Prostate gland (tissue), 2 donors: Measurements from ENCODE around the gene PHF21B. TPM values are rescaled to one million over a fixed set of nuclear protein-coding genes. Genes with fewer than 3 reads are reported as not detected.

Experiments used
- DNase-seq: peaks from one replicate; pipeline ENCODE4 v3.0.0-alpha.2; 2019; ENCODE audit warnings: low spot score
- H3K27ac ChIP-seq, 2 donors: fragments of 200-600 bp; sonication (generic); 2 replicates each; pipeline ENCODE4 v1.5.1; 2017 to 2019
- H3K27me3 ChIP-seq: fragments of 200-600 bp; sonication (generic); replicated peaks from 2 replicates; pipeline ENCODE4 v1.5.1; 2019; ENCODE audit not compliant: insufficient read depth
- H3K36me3 ChIP-seq, 2 donors: fragments of 200-600 bp; sonication (generic); 1 replicate in 1 of 2; 2 replicates in 1 of 2; pipeline versions ENCODE4 v1.5.1 to v1.8.1; 2017 to 2019
- H3K4me1 ChIP-seq: fragments of 200-600 bp; sonication (generic); replicated peaks from 2 replicates; pipeline ENCODE4 v1.5.1; 2019
- H3K4me3 ChIP-seq, 2 donors: fragments of 200-600 bp; sonication (generic); 2 replicates each; pipeline ENCODE4 v1.5.1; 2017 to 2019
- H3K9me3 ChIP-seq: fragments of 200-600 bp; sonication (generic); 2 replicates; pipeline ENCODE4 v1.5.1; 2017
- CTCF ChIP-seq, 4 experiments: fragments of 200-600 bp in 2 of 4; fragments of 450-650 bp in 2 of 4; sonication (generic) in 2 of 4; IDR thresholded peaks; 1 replicate in 3 of 4; 2 replicates in 1 of 4; pipeline ENCODE4 v1.5.1; 2016 to 2019; ENCODE audit warnings: antibody characterized with exemption in 4 of 4, mild to moderate bottlenecking in 2 of 4, moderate library complexity in 2 of 4
- POLR2A ChIP-seq: fragments of 450-650 bp; IDR thresholded peaks from one replicate; pipeline ENCODE4 v1.6.1; 2016; ENCODE audit warnings: antibody characterized with exemption, mild to moderate bottlenecking
- POLR2AphosphoS5 ChIP-seq: sonication (generic); formaldehyde crosslinking; IDR thresholded peaks from one replicate; pipeline ENCODE4 v1.6.1; 2017; ENCODE audit warnings: antibody characterized with exemption
- WGBS: methylation state at CpG from one replicate; pipeline ENCODE4 v1.1.5; 2018; 5-methylcytosine and 5-hydroxymethylcytosine counted together
- intact Hi-C: fragments of 100-400 bp; cut with DNase I; formaldehyde crosslinking; loops from one replicate; pipeline ENCODE4 v1.14.2; 2022
- total RNA-seq, 2 donors: library from RNA; depleted of rRNA; stranded (reverse); fragments of >200 nt; gene quantifications; one replicate each; pipeline ENCODE4 v1.1.0, GENCODE V29; 2016

PHF21B gene
- total RNA-seq, 2 donors from 2014 or later: 9.7 to 27.3 TPM

DNA sequence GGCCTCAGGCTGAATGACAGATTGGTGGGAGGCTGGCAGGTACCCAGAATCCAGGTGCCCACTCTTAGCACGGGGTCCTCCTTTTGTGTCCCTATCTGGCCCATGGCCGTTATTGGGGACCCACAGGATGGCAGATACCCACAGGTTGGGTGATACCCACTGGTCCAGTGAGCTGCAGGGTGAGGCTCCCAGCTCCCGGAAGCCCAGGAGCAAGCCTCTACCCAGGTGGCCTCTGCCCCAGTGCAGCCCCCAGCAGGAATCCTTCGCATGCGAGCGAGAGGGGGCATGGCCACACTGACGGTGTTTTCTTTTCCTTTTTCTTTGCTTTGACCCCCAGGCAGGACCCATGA, 116.1 kb downstream of the PHF21B start:
- H3K27me3 ChIP-seq: no peaks in the 10 kb centered on the region

GRCh38 chr22:44892803-44893730, 116.7 kb downstream of the PHF21B start:
- Histone ChIP-seq H3K9me3 (no peaks in the 10 kb centered on the region), H3K4me3 (no peak overlapping the region), H3K36me3 (no peaks in the 10 kb centered on the region), H3K4me1 (no peaks in the 10 kb centered on the region), H3K27me3 (no peaks in the 10 kb centered on the region), H3K27ac (no peak overlapping the region)
- intact Hi-C loops: no loop called here
- DNase-seq: no peak
- TF ChIP-seq CTCF (IDR thresholded peaks at IDR 0.05) (no peak), POLR2A (no peak), POLR2AphosphoS5 (no peak)
- WGBS: 87% methylated on average over 20 of the region's 20 CpGs

More for the DNA sequence above, 116.1 kb downstream of the PHF21B start:
- H3K9me3 ChIP-seq: no peaks in the 10 kb centered on the region
- H3K4me1 ChIP-seq: no peaks in the 10 kb centered on the region
- H3K36me3 ChIP-seq: no peaks in the 10 kb centered on the region
- H3K27ac ChIP-seq: no peak overlapping the region
- TF ChIP-seq POLR2AphosphoS5 (no peak), CTCF (IDR thresholded peaks at IDR 0.05) (no peak), POLR2A (no peak)
- WGBS: 89% methylated on average over 7 of the region's 7 CpGs
- intact Hi-C loops: no loop called here
- H3K4me3 ChIP-seq: no peak overlapping the region
- DNase-seq: no peak

DNA sequence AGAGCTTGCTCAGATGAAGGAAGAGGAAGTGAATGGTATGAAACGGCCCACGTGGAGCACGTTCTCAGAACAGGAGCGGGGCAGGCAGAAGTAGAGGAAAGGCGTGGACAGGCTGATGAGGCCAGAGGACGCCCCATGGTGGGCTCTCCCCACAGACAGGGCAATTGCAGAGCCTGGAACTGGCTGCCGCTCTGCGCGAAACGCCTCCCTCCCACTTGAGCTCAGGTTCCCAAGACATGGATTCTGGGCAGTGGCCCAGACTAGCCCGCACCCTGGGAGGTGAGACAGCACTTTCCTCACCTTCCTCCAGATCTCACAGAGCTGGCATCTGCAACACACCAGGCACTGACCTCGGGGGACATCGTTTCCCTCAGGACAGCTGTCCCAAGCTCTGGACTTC, 117.6 kb downstream of the PHF21B start:
- intact Hi-C loops: no loop called here
- TF ChIP-seq POLR2AphosphoS5 (no peak), CTCF (IDR thresholded peaks at IDR 0.05) (no peak), POLR2A (no peak)
- Histone ChIP-seq H3K27ac (no peak overlapping the region), H3K36me3 (no peaks in the 10 kb centered on the region), H3K9me3 (no peaks in the 10 kb centered on the region), H3K4me3 (no peak overlapping the region), H3K27me3 (no peaks in the 10 kb centered on the region), H3K4me1 (no peaks in the 10 kb centered on the region)
- WGBS: 84% methylated on average over 13 of the region's 13 CpGs
- no peak for DNase-seq

GRCh38 chr22:44891791-44892190, 118.0 kb downstream of the PHF21B start:
- DNase-seq: no peak
- Histone ChIP-seq H3K27ac (no peak overlapping the region), H3K9me3 (no peaks in the 10 kb centered on the region), H3K4me3 (no peak overlapping the region), H3K36me3 (no peaks in the 10 kb centered on the region), H3K27me3 (no peaks in the 10 kb centered on the region), H3K4me1 (no peaks in the 10 kb centered on the region)
- intact Hi-C loops: no loop called here
- TF ChIP-seq POLR2A (no peak), POLR2AphosphoS5 (no peak), CTCF (IDR thresholded peaks at IDR 0.05) (no peak)
- 87% methylated on average over 11 of the region's 11 CpGs for WGBS

GRCh38 chr22:44891293-44891747, 118.5 kb downstream of the PHF21B start:
- H3K27ac ChIP-seq: no peak overlapping the region
- no peak overlapping the region for H3K4me3 ChIP-seq
- H3K4me1 ChIP-seq: no peaks in the 10 kb centered on the region
- 77% methylated on average over 11 of the region's 11 CpGs for WGBS
- no peaks in the 10 kb centered on the region for H3K9me3 ChIP-seq
- no peak for TF ChIP-seq POLR2AphosphoS5
- H3K36me3 ChIP-seq: no peaks in the 10 kb centered on the region
- no peak for DNase-seq
- no peaks in the 10 kb centered on the region for H3K27me3 ChIP-seq
- intact Hi-C loops: no loop called here
